ENCODE data around the gene NT5M.

GRCh38 chr17:17303010-17303846, at the start of gene NT5M:
- peak; percentile 73 to 96; a peak in 3 of 5 replicates for TF ChIP-seq JUN (IDR thresholded peaks at IDR 0.05)
- TF ChIP-seq EP300 (IDR thresholded peaks at IDR 0.05), result no peak
- no peak for TF ChIP-seq KDM1A (IDR thresholded peaks at IDR 0.05; ENCODE audit: low read depth)
- TF ChIP-seq RCOR1 (IDR thresholded peaks at IDR 0.05; ENCODE audit: low read depth, low read length), result no peak
- TF ChIP-seq MYC (IDR thresholded peaks at IDR 0.05; ENCODE audit: borderline replicate concordance, low read length), result peak; percentile 52
- TF ChIP-seq POLR2A (IDR thresholded peaks at IDR 0.05; ENCODE audit: low read length), result peak; percentile 75
- no peak for TF ChIP-seq BHLHE40 (IDR thresholded peaks at IDR 0.05; ENCODE audit: low read depth, low read length)
- no peak for TF ChIP-seq RNF2 (IDR thresholded peaks at IDR 0.05; ENCODE audit: borderline replicate concordance, low read depth)
- TF ChIP-seq CTCF (IDR thresholded peaks at IDR 0.05), result no peak
- TF ChIP-seq HOXA7 (CRISPR knock-in tag; IDR thresholded peaks at IDR 0.05), result no peak
- TF ChIP-seq CEBPB (IDR thresholded peaks at IDR 0.05), result no peak
- TF ChIP-seq JUNB (IDR thresholded peaks at IDR 0.05), result no peak
- no peak for TF ChIP-seq CHD2 (IDR thresholded peaks at IDR 0.05; ENCODE audit: low read length, partially characterized antibody)
